Suprapubic skin (tissue), 4 donors: ENCODE measurements around the gene CCDC180. TPM values are rescaled to one million over a fixed set of nuclear protein-coding genes. Genes with fewer than 3 reads are reported as not detected.
"Not testable (repeated sequence)": the region's sequence is repeated elsewhere in the genome, so short reads cannot be mapped to it uniquely, and the experiment has no call there.

ENCODE experiments used
- DNase-seq, 2 donors: peaks; one replicate each; pipeline ENCODE4 v3.0.0-alpha.2; 2019; ENCODE audit warnings: low spot score in 2 of 2
- H3K27ac ChIP-seq: fragments of 200-600 bp; sonication (generic); one replicate; pipeline ENCODE4 v1.5.1; 2019
- H3K27me3 ChIP-seq: fragments of 200-600 bp; sonication (generic); one replicate; pipeline ENCODE4 v1.5.1; 2019
- H3K36me3 ChIP-seq: fragments of 200-600 bp; sonication (generic); one replicate; pipeline ENCODE4 v1.5.1; 2019
- H3K4me1 ChIP-seq: fragments of 200-600 bp; sonication (generic); one replicate; pipeline ENCODE4 v1.5.1; 2019
- H3K4me3 ChIP-seq: fragments of 200-600 bp; sonication (generic); one replicate; pipeline ENCODE4 v1.5.1; 2019; ENCODE audit warnings: mild to moderate bottlenecking
- H3K9me3 ChIP-seq: fragments of 200-600 bp; sonication (generic); one replicate; pipeline ENCODE4 v1.5.1; 2019
- CTCF ChIP-seq, 2 donors: fragments of 200-600 bp in 1 of 2; fragments of 450-650 bp in 1 of 2; sonication (generic) in 1 of 2; IDR thresholded peaks; one replicate each; pipeline ENCODE4 v1.5.1; 2016 to 2019; ENCODE audit warnings: antibody characterized with exemption in 2 of 2, mild to moderate bottlenecking in 1 of 2, moderate library complexity in 1 of 2
- EP300 ChIP-seq: sonication (generic); formaldehyde crosslinking; IDR thresholded peaks from one replicate; pipeline ENCODE4 v1.6.1; 2017; ENCODE audit warnings: antibody characterized with exemption
- POLR2A ChIP-seq, 2 donors: fragments of 450-650 bp; IDR thresholded peaks; one replicate each; pipeline ENCODE4 v1.6.1; 2017; ENCODE audit warnings: antibody characterized with exemption in 2 of 2, mild to moderate bottlenecking in 2 of 2, moderate library complexity in 2 of 2
- POLR2AphosphoS5 ChIP-seq, 3 donors: sonication (generic); formaldehyde crosslinking; IDR thresholded peaks; one replicate each; pipeline ENCODE4 v1.6.1; 2017; ENCODE audit warnings: antibody characterized with exemption in 3 of 3
- WGBS: methylation state at CpG from one replicate; pipeline ENCODE4 v1.1.5; 2018; 5-methylcytosine and 5-hydroxymethylcytosine counted together
- total RNA-seq, 4 donors: library from RNA; depleted of rRNA; stranded (reverse); fragments of >200 nt; gene quantifications; one replicate each; pipeline ENCODE4 v1.1.0, GENCODE V29; 2016

The CCDC180 gene
- total RNA-seq = 1 to 10 TPM in 3 of 4 donors, under 1 TPM in 1; 0.91 to 5.2 (median 2.4) TPM

DNA sequence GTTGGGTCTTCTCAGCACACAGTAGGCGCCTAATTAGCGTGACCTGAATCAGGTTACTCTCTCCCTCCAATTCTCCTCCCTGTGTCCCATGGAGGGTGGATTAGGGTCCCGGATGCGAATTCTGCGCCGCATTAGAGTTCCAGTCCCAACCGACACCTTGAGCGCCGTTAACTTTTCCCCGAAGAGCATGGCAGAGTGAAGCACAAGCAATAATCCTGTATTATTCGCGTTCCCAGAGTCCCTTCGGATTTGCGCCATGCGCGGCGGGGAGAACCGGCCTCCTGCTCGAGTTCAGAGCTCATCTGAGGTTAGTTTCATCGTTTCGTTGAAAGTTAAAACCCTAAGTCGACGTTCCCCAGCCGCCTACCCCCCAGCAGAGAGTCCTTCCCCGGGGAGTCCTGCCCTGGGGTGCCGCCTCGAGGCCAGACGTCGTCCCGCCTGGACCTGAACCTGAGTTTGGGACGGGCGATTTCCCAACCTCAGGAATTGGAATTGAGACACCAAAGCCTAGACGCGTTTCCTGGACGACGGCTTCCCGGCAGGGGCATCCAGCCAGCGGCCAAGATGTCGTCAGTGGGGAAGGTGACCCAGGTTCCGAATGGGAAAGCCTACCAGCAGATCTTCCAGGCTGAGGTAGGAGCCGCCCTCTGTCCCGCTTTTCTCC, at the start of gene CCDC180:
CCDC180 (plus strand) TSS at position 160 of the 664 bp plus-strand sequence; CDS start at position 565, 405 bp downstream.
- H3K36me3 ChIP-seq = peaks cover 20% of the 10 kb centered on the region
- H3K27me3 ChIP-seq = no peaks in the 10 kb centered on the region
- TF ChIP-seq POLR2A (IDR thresholded peaks at IDR 0.05) (no peak), CTCF (IDR thresholded peaks at IDR 0.05) (no peak), POLR2AphosphoS5 (IDR thresholded peaks at IDR 0.05) (no peak), EP300 (no peak)
- WGBS = 28% methylated on average over 28 of the region's 42 CpGs
- H3K4me1 ChIP-seq = peaks cover 11% of the 10 kb centered on the region
- peak within 1 kb of the TSS; percentile 30 for H3K4me3 ChIP-seq
- no peaks in the 10 kb centered on the region for H3K9me3 ChIP-seq
- DNase-seq = no peak
- H3K27ac ChIP-seq = no peak within 1 kb of the TSS

DNA sequence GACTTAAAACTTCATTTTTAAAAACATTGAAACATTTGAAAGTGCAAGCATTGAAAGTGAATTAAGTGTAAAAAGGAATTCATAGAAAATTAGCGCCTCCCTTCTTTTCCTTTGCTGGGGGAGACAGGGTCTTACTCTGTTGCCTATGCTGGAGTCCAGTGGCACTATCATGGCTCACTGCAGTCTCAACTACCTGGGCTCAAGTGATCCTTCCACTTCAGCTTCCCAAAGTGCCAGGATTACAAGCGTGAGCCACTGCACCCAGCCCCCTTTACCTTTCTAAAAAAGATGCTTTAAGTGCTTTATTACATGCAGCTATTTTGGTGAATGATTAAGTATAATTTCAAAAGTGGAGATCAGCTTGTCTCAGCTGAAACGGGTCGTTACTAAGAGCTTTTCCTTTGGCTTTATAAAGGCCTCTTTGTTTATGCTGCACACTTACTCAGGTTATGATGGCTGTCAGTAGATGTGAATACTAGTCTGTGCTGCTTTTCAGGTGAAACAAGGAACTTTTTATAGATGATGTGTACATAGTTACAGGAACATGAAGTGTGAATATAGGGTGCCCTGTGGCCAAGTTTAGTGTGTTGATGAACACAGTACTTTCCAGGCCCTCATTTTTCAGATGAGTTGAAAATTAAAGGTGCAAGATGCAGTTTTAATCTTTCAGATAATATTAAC, 47.5 kb upstream of the CCDC180 start:
- 58% methylated on average over 4 of the region's 4 CpGs for WGBS
- not testable (repeated sequence) for H3K27me3 ChIP-seq, H3K27ac ChIP-seq, H3K36me3 ChIP-seq, DNase-seq, H3K4me1 ChIP-seq, H3K9me3 ChIP-seq, H3K4me3 ChIP-seq

DNA sequence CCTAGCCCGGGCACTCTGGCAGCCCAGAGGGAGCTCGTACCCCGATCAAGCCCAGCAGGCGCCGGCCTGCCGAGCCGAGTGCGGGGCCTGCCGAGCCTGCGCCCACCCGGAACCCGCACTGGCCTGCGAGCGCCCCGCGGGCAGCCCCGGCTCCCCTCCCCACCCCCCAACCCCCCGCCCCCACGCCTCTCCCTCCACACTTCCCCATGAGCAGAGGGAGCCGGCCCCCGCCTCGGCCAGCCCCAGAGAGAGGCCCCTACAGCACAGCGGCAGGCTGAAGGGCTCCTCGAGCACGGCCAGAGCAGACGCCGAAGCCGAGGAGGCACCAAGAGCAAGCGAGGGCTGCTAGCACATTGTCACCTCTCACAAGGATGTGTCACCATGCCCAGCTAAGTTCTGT, 36.2 kb upstream of the CCDC180 start:
- Histone ChIP-seq H3K4me1 (no peaks in the 10 kb centered on the region), H3K4me3 (no peak overlapping the region), H3K27me3 (no peaks in the 10 kb centered on the region), H3K36me3 (no peaks in the 10 kb centered on the region), H3K27ac (no peak overlapping the region), H3K9me3 (no peaks in the 10 kb centered on the region)
- no peak for DNase-seq
- 86% methylated on average over 20 of the region's 29 CpGs for WGBS
- no peak for TF ChIP-seq POLR2AphosphoS5 (IDR thresholded peaks at IDR 0.05)
- TF ChIP-seq EP300 = no peak
- no peak for TF ChIP-seq CTCF (IDR thresholded peaks at IDR 0.05)
- TF ChIP-seq POLR2A (IDR thresholded peaks at IDR 0.05) = no peak

GRCh38 chr9:97272072-97272471, 35.4 kb upstream of the CCDC180 start:
- WGBS = 85% methylated on average over 4 of the region's 4 CpGs
- Histone ChIP-seq H3K4me3 (no peak overlapping the region), H3K27ac (no peak overlapping the region), H3K4me1 (no peaks in the 10 kb centered on the region), H3K36me3 (peaks cover under 1% of the 10 kb centered on the region), H3K9me3 (no peaks in the 10 kb centered on the region), H3K27me3 (no peaks in the 10 kb centered on the region)
- DNase-seq = no peak
- TF ChIP-seq CTCF (IDR thresholded peaks at IDR 0.05) (no peak), EP300 (no peak), POLR2A (IDR thresholded peaks at IDR 0.05) (no peak), POLR2AphosphoS5 (IDR thresholded peaks at IDR 0.05) (no peak)

- no peak for TF ChIP-seq POLR2A (IDR thresholded peaks at IDR 0.05)
- no peak for TF ChIP-seq POLR2AphosphoS5 (IDR thresholded peaks at IDR 0.05)
- no peak for TF ChIP-seq CTCF (IDR thresholded peaks at IDR 0.05)
- no peak for TF ChIP-seq EP300
- DNase-seq = no peak
- 77% methylated on average over 5 of the region's 6 CpGs for WGBS
- Histone ChIP-seq H3K4me3 (no peak overlapping the region), H3K4me1 (no peaks in the 10 kb centered on the region), H3K9me3 (no peaks in the 10 kb centered on the region), H3K27me3 (no peaks in the 10 kb centered on the region), H3K36me3 (peaks cover 39% of the 10 kb centered on the region), H3K27ac (no peak overlapping the region)
Observed at GRCh38 chr9:97276310-97276852, 31.1 kb upstream of the CCDC180 start.
